Measurements from ENCODE around the gene RAB36.

RAB36 gene

GRCh38 chr22:23108249-23109078 is 36.8 kb upstream of the RAB36 start:
- no peak for DNase-seq (ENCODE audit: low read depth)

GRCh38 chr22:23109079-23109347 is 36.3 kb upstream of the RAB36 start:
- no peak for DNase-seq (ENCODE audit: low read depth)

- DNase-seq (ENCODE audit: low read depth), result no peak
Measured at GRCh38 chr22:23109441-23109978, 35.8 kb upstream of the RAB36 start.

- DNase-seq (ENCODE audit: low read depth), result no peak
Measured at GRCh38 chr22:23110190-23110921, 34.9 kb upstream of the RAB36 start.

GRCh38 chr22:23110922-23111527 is 34.3 kb upstream of the RAB36 start:
- no peak for DNase-seq (ENCODE audit: low read depth)

DNA sequence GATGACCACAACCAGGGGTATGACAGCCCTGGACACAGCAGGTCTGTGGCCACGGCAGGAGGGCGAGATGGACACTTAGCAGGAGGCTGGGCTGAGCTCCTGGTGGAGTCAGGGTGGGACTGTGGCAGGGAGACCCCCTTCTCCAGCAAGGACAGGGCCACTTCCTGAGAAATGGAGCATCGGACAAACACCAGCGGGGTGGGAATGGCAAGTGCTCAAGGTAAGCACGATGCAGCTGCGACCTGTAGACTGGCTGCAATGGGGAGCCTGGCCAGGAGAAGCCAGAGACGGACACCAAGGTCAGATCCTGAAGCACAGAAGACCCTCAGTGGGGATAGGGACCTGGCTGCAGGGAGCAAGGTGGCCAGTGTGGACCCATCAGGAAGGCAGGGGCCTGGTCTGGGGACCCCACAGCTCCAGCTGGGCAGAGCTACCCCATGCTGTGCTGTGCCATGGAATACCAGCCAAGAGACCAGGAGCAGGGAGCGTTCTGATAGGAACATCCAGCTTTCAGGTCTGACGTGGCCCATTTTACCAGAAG is 32.7 kb upstream of the RAB36 start:
- DNase-seq (ENCODE audit: low read depth), result no peak

GRCh38 chr22:23113067-23113846 is 32.0 kb upstream of the RAB36 start:
- DNase-seq (ENCODE audit: low read depth), result no peak

- DNase-seq (ENCODE audit: low read depth), result no peak
Measured at GRCh38 chr22:23113847-23114720, 31.2 kb upstream of the RAB36 start.

DNA sequence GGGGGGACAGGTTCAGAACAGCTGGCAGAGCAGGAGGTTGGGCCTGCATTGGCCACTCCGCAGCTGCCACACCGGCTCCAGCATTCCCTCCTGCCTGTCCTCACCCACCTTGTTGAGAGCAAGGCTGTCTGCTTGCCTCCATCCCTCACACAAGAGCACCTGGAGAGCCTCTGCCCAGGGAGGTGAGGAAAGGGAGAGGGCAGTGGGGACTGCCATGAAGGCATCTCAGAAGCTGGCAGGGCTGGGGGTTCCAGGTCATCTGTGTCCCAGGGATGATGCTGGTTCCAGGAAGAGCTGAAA is 30.6 kb upstream of the RAB36 start:
- no peak for DNase-seq (ENCODE audit: low read depth)

DNA sequence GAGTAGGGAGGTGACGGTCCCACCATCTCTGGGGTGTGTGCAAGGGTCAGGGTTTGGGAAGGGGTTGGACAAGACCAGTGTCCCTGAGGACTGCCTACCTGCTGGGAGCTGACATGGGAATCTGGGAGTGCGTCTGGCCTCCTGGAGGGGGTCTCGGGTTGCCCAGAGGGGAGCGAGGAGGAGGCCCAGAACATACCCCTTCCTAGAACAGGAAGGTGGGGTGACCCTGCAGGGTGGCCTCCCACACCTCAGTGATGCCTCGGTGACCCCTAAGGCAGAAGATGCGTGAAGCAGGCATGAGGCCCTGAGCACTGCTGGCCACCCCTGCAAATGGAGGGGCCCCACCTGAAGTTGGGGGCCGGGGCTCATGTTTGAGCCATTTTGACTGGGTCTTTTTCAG is 29.9 kb upstream of the RAB36 start:
- no peak for DNase-seq (ENCODE audit: low read depth)

GRCh38 chr22:23115825-23116494 is 29.3 kb upstream of the RAB36 start:
- DNase-seq (ENCODE audit: low read depth), result no peak

DNA sequence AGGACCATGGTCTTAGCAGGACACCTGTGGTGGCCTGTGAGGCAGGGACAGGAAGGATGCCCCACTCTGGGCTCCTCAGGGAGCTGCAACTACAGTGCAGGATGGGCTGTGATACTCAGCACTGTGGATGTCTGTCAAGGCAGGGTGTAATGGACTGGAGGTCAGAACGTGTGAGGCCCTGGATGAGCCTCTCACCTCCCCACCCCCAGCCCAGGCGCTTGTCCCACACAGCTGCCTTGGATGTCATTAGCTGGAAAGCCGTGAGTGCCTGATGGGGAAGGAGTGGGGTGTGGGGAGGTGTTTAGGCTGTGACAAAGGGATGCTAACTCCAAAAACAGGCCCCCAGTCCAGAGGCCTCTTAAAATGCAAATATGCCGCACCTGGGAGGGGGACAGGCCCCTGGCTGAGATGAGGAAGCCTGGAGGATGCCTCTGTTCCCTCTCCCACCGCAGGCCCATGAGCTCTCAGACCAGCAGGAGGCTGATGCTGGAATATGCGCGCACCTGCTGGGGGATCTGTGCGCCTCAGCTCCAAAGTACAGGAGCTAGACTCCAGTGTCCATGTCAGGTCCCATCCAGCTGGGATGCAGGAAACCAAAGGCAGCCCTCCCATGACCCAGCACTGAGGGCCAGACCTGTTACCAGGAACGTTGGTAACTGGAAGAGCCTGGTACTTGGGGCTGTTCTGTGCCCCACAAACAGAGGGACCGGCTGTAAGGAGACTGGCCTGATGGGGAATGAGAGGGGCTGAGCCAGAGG is 28.6 kb upstream of the RAB36 start:
- no peak for DNase-seq (ENCODE audit: low read depth)

GRCh38 chr22:23117275-23117674 is 28.0 kb upstream of the RAB36 start:
- DNase-seq (ENCODE audit: low read depth), result no peak

GRCh38 chr22:23117891-23118646 is 27.2 kb upstream of the RAB36 start:
- DNase-seq (ENCODE audit: low read depth), result no peak

DNA sequence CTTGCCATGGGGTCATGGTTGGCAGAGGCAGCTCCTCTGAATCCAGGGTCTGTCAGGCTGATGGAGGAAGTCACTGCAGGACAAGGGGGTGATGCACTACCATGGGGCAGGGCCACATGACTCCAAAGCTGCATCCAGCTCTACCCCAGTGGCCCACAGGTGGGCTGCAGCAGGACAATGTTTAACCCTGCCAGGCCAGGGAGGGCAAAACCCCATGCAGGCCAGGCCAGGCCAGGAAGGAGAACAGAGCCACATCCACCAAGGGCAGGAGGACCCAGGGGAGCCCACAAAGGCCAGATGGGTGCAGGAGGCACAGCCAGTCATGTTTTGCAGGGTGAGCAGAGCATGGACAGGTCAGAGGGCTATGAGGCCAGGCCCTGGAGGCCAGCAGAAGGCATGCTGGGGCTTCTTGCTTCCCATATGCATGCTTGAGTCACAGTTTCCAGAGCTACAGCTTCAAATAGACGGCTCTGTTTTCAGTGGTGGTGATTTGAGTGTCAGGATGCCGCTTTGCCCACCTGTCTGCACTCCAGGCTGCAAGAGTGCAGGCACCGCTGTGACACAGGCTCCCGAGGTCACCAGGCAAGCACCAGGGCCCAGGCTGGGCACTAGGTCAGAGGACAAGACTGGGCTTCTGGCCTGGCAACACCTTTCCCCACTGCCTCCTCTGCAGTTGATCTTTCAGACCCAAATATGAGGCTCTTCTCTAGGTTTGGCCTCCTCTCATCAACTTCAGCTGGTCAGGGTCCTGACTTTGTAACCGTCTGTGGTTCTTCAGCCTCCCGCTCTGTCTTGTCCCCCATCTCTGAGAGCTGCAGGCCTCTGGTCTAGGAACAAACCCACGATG is 26.4 kb upstream of the RAB36 start:
- no peak for DNase-seq (ENCODE audit: low read depth)

DNA sequence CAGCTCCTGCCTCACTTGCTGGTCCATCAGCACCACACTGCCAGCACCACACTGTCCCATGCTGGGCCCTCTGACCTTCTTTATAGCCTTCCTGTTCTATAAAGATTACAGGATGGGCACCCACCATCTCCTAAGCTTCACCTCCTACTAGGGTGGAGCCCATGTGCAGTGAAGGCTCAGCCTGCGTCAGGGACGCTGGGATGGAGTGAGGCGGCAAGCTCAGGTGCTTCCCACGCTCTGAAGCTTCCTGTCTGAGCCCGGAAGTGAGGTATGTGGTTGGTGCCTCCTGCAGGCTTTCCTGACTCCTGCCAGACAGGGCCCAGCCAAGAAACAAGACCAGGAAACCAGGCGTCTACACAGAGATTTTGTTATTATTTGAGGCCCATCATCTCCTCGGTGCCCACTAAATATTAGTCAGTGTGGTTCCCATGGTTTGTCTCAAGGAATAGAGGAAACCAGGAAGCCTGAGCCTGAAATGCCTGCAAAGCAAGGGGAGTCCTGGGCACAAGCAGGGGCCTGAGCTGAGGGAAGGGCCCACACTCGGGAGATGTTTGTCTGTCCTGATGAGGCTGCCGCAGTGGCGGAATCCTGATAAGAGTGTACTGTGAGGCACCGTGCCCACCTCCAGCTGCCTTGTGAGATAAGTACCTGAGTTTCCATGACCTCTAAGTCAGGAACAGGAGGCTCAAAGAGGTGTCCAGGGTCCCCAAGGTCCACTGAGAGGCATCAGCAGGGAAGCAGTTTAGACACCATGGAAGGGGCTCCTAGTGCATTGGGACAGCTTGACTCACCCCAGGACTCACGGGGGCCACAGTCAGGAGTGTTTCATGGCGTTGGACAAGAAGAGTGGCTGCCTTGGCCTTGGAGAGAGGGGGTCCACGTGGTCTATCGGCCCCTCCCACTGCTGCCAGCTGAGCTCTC is 25.5 kb upstream of the RAB36 start:
- no peak for DNase-seq (ENCODE audit: low read depth)

- no peak for DNase-seq (ENCODE audit: low read depth)
Measured at GRCh38 chr22:23120415-23120899, 24.8 kb upstream of the RAB36 start.
